AG08395 (cell line): ENCODE data around the gene ATP10A.

Source experiments
- DNase-seq: peaks from one replicate; pipeline ENCODE4 v3.0.0; 2012; ENCODE audit warnings: mixed read lengths, low spot score

The ATP10A gene

GRCh38 chr15:25679492-25679891 is 183.6 kb downstream of the ATP10A start:
- DNase-seq = no peak

GRCh38 chr15:25678500-25678855 is 184.6 kb downstream of the ATP10A start:
- no peak for DNase-seq

DNA sequence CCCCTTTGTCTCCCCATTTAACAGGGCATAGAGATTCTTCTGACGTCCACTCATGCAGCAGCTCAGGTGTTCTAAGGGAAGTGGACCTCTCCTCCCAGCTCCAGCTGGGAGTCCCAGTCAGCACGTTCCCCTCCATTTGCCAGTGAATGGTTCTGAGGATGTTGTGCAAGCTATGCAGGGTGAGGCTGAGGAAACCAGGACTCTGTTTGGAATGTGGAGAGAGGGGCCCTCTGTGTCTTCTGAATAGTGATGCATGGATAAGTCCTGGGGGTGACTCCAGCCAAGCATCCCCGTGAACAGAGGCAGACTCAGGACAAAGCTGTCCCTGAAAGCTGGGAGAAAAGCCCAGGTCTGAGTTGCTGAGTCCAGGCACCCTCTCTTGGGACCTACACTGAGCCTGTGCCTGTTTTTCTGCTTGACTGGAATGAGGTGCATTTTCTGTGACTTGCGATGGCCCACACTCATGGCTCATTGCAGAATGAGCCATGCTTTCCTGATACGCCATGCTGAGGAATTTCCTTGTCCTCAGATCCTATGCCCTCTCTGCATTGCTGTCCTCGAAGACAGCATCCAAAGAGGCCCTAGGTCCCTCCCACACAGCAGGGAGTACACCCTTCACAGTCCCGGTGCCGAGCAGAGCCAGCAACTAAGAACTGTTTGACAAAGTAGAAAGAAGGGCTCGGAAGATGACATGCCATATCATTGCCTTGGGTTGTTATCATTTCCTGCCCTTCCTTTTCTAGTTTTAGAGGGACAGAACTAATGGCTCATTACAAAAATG is 185.2 kb downstream of the ATP10A start:
- no peak for DNase-seq

DNA sequence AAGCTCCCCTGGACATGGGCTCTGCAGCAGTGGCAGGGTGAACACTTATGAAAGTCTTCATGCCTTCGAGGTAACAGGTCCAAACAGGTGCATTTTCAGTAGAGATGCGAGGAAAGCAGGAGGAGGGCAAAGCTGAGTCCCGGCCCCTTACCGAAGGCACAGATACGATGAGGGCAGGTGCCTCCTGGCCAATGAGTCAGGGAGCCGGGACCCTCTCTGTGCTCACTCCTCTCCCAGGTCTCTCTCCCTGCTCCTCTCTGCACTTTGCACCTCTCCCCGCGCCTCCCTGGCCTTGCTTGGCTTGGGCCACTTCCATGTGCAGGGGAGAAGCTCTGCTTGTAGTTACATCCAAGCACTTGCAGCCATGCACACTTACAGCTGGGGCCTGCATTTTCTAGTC is 187.1 kb downstream of the ATP10A start:
- DNase-seq = no peak

DNA sequence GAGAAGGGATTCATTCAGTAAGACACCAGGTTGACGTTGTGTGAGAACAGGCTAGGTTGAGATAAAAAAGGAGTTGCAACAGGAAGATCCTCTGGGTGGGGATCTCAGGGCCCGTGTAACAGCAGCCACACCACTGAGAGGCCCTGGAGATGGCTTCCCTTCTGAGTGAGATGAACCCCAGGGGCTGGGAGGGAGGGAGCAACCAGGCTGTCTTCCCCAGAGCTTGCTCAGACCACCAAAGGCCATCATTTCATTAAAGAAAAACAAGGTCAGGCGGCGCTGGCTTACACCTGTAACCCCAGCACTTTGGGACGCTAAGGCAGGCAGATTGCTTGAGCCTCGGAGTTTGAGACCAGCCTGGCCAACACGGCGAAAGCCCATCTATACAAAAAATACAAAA is 187.7 kb downstream of the ATP10A start:
- no peak for DNase-seq

DNA sequence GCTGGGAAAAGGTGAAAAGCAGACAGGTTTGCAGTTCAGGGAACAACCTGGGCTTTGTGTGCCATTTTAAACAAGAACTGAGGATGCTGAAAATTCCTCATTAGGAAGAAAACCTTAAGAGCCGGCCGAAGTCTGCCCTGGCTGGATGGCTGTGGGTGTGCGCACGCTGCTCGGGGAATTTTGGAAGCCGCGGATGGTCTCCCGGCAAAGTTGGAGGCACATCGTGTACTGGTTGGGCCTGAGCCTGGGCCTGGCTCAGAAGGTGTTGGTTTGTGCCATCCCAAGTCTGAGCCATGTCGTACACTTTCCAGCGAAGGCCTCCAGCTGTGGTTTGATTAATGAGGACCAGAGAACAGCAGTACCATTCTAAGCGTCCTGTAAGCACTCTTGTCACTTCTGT is 188.2 kb downstream of the ATP10A start:
- DNase-seq = no peak

DNA sequence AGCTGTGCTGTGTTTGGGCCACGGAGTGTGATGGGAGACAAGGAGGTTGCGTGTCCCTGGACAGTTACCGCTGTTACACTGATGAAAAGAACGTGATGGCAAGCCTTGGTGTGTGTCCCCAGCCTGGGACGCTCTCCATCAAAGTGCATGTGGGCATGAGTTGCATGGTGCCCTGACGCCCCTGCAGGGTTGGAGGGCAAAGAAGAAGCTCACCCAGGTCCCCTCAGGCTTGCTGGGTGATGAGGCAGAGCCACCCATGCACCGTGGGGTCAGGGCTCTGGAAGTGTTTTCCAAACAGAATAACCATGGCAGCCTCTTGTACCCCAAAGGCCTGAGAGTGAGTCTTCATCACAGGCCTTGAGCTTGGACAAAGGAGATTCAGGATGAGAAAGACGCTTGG is 189.2 kb downstream of the ATP10A start:
- no peak for DNase-seq

GRCh38 chr15:25673351-25673750 is 189.8 kb downstream of the ATP10A start:
- DNase-seq = no peak

- DNase-seq = no peak
Observed at GRCh38 chr15:25671132-25671531, 192.0 kb downstream of the ATP10A start.

GRCh38 chr15:25670621-25671020 is 192.5 kb downstream of the ATP10A start:
- no peak for DNase-seq

- DNase-seq = peak; percentile 82
Observed at GRCh38 chr15:25670025-25670554, 193.0 kb downstream of the ATP10A start.

DNA sequence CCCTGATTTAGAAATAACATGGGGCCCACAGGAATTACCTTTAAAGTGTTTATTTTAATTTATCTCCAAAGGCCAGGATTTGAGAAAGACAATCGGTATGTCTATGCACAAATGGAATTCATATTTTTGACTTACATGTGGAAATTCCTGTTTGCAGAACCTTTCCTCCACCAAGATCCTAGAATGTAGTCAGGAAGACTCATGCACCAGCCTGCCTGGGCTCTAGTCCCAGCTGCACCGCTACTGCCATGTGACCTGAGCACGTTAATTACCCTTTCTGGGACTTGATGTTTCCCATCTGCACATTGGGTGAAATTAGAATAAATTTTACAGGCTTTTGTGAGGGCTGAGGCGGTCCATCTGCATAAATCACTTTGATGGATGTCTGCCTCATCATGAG is 194.2 kb downstream of the ATP10A start:
- DNase-seq = no peak

- DNase-seq = no peak
Observed at GRCh38 chr15:25668236-25668795, 194.8 kb downstream of the ATP10A start.

GRCh38 chr15:25667829-25668228 is 195.3 kb downstream of the ATP10A start:
- no peak for DNase-seq

DNA sequence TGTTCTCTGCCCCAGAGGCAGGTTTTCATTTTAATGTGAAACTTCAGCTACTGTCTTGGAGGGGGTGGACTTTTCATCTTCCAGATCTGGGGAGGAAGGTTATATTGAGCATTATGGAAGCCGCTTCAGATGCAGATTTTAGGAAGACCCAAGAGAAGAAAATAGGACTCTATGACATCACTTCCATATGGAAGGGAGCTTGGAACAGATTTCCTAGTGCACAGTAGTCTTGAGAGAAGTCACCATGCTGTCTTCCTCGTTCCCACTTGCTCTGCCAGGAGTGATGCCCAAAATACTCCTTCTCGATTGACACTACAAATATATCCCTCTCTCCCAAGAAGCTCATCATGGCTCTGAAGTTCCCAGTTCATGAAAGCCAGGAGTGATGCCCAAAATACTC is 197.2 kb downstream of the ATP10A start:
- no peak for DNase-seq

DNA sequence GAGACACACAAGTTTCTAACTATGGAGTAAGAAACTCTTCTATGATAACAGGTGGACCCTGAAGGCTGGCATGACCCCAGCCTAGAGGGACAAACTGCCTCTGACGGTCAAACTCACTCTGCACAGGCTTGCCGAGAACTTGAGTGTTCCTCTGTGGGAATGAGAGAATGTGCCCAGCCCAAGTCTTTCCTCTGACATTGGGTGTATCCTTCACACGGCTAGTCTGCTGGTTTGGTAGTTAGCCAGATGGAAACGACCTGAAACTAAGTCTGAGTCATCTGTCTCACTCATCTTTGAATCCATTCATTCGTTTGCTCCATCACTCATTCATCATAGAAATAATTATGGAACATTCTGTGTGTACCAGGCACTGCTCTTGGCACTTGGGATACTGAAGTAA is 198.4 kb downstream of the ATP10A start:
- peak; percentile 48 for DNase-seq

GRCh38 chr15:25663515-25663914 is 199.6 kb downstream of the ATP10A start:
- no peak for DNase-seq

GRCh38 chr15:25661898-25662297 is 201.2 kb downstream of the ATP10A start:
- no peak for DNase-seq

DNA sequence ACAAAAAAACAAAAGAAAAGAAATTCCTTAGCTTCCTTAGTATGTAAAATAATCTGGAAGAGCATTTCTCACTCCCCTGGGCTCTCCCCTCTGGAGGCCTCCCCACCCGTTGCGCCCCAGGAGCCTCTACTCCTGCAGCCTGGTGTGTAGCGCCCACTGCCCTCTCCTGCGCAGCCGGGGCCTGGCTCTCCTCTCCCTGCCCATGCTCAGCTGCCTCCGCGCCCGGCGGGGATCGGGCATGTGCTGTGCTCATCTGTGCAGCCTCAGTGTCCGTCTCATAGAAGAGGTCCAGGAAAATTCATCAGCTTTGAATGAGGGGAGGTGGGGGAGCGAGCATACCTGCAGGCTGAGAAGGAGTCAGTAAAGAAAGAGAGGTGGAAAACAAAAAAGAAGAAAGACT is 203.9 kb downstream of the ATP10A start:
- no peak for DNase-seq

- no peak for DNase-seq
Observed at GRCh38 chr15:25658560-25658959, 204.6 kb downstream of the ATP10A start.

DNA sequence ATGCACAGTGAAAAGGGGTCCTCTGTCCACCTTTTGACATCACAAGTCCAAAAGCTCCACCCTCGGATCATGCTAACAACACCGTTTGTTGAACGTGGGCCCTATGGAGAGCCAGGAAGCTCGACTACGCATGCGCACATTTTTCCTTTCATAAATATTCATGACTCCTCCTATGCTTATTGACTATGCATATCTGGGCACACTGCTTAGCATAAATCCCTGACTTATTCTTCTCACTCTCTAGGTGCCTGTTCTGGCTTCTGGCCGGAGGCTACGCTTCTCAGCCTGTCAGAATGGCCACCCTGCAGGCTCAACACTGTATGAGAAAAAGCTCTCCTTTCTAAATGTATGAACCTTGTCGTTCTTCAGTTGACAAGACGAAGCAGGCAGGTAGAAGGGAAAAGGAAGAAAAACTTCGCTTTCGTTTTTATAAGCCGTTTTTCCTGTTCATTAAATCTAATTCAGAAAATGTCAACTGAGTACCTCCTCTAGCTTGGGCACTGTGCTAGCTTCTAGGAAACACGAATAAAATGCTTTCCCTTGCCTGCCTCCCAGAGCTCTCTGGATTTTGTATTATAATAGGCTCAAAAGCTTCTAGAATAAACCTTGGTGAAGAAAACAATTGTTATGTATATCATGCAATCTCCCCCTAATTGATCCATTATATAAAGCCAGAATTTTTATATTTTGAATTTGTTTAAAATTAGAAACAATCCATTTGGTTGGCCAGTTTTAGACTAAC is 207.7 kb downstream of the ATP10A start:
- no peak for DNase-seq

GRCh38 chr15:25653371-25653770 is 209.8 kb downstream of the ATP10A start:
- no peak for DNase-seq

GRCh38 chr15:25652704-25653103 is 210.4 kb downstream of the ATP10A start:
- no peak for DNase-seq
